Measurements from ENCODE around the gene DCUN1D1.

DCUN1D1 gene

GRCh38 chr3:182917134-182917533 lies 63.2 kb downstream of the DCUN1D1 start:
- Histone ChIP-seq H3K9me3 (ENCODE audit: severe bottlenecking) (no peaks in the 10 kb centered on the region), H3K27me3 (ENCODE audit: insufficient read depth, low read depth, severe bottlenecking) (no peaks in the 10 kb centered on the region), H3K4me3 (ENCODE audit: low read depth, low read length) (no peak overlapping the region), H3K27ac (no peak overlapping the region), H3K36me3 (peaks cover 3% of the 10 kb centered on the region; the same call in 1 of the 2 replicates)
- no peak for DNase-seq
- no peak for TF ChIP-seq CTCF (IDR thresholded peaks at IDR 0.05; ENCODE audit: low read depth, low read length)

GRCh38 chr3:182914341-182914740 lies 66.0 kb downstream of the DCUN1D1 start:
- H3K27ac ChIP-seq: no peak overlapping the region
- no peak for TF ChIP-seq CTCF (IDR thresholded peaks at IDR 0.05; ENCODE audit: low read depth, low read length)
- H3K36me3 ChIP-seq: peaks cover 3% of the 10 kb centered on the region; the same call in 1 of the 2 replicates
- no peak for DNase-seq
- no peaks in the 10 kb centered on the region for H3K9me3 ChIP-seq (ENCODE audit: severe bottlenecking)
- H3K27me3 ChIP-seq (ENCODE audit: insufficient read depth, low read depth, severe bottlenecking): no peaks in the 10 kb centered on the region
- no peak overlapping the region for H3K4me3 ChIP-seq (ENCODE audit: low read depth, low read length)

- no peaks in the 10 kb centered on the region for H3K9me3 ChIP-seq (ENCODE audit: severe bottlenecking)
- no peaks in the 10 kb centered on the region for H3K27me3 ChIP-seq (ENCODE audit: insufficient read depth, low read depth, severe bottlenecking)
- TF ChIP-seq CTCF (IDR thresholded peaks at IDR 0.05; ENCODE audit: low read depth, low read length): no peak
- no peak for DNase-seq
- no peak overlapping the region for H3K27ac ChIP-seq
- H3K36me3 ChIP-seq: peaks cover 3% of the 10 kb centered on the region; the same call in 1 of the 2 replicates
- no peak overlapping the region for H3K4me3 ChIP-seq (ENCODE audit: low read depth, low read length)
Measured at GRCh38 chr3:182913889-182914288, 66.4 kb downstream of the DCUN1D1 start.

- no peak for TF ChIP-seq CTCF (IDR thresholded peaks at IDR 0.05; ENCODE audit: low read depth, low read length)
- DNase-seq: no peak
- H3K36me3 ChIP-seq: peaks cover 3% of the 10 kb centered on the region; the same call in 1 of the 2 replicates
- no peak overlapping the region for H3K4me3 ChIP-seq (ENCODE audit: low read depth, low read length)
- no peaks in the 10 kb centered on the region for H3K27me3 ChIP-seq (ENCODE audit: insufficient read depth, low read depth, severe bottlenecking)
- no peak overlapping the region for H3K27ac ChIP-seq
- H3K9me3 ChIP-seq (ENCODE audit: severe bottlenecking): no peaks in the 10 kb centered on the region
Measured at GRCh38 chr3:182912474-182912873, 67.9 kb downstream of the DCUN1D1 start.

GRCh38 chr3:182911782-182912111 lies 68.6 kb downstream of the DCUN1D1 start:
- Histone ChIP-seq H3K36me3 (peaks cover 3% of the 10 kb centered on the region; the same call in 1 of the 2 replicates), H3K27me3 (ENCODE audit: insufficient read depth, low read depth, severe bottlenecking) (no peaks in the 10 kb centered on the region), H3K27ac (no peak overlapping the region), H3K4me3 (ENCODE audit: low read depth, low read length) (no peak overlapping the region), H3K9me3 (ENCODE audit: severe bottlenecking) (no peaks in the 10 kb centered on the region)
- TF ChIP-seq CTCF (IDR thresholded peaks at IDR 0.05; ENCODE audit: low read depth, low read length): no peak
- no peak for DNase-seq

All from WERI-Rb-1 (cell line).